Measurements from ENCODE around the gene BEND6.
"Not testable (repeated sequence)": the region's sequence is repeated elsewhere in the genome, so short reads cannot be mapped to it uniquely, and the experiment has no call there.

BEND6 gene

DNA sequence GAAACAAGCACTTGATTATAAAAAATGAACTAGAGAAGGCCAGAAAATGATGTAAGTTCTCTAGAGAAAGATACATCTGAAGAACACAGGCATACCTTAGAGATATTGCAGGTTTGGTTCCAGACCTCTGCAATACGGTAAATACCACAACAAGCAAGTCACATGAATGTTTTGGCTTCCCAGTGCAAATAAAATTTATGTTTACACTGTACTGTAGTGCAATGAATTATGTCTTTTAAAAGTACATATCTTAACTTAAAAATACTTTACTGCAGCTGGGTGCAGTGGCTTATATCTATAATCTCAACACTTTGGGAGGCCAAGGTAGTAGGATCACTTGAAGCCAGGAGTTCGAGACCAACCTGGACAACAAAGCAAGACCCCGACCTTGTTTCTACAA lies 80.6 kb downstream of the BEND6 start:
- Histone ChIP-seq H3K4me3 (no peak overlapping the region), H3K27ac (no peak overlapping the region), H3K36me3 (no peaks in the 10 kb centered on the region), H3K9me3 (no peaks in the 10 kb centered on the region), H3K4me1 (no peaks in the 10 kb centered on the region), H3K27me3 (peaks cover 0 to 2% of the 10 kb centered on the region in 2 donors)
- intact Hi-C loops (cut with DNase I; ENCODE audit: low total_unique reads), result no loop called here
- TF ChIP-seq, protein P1, sequence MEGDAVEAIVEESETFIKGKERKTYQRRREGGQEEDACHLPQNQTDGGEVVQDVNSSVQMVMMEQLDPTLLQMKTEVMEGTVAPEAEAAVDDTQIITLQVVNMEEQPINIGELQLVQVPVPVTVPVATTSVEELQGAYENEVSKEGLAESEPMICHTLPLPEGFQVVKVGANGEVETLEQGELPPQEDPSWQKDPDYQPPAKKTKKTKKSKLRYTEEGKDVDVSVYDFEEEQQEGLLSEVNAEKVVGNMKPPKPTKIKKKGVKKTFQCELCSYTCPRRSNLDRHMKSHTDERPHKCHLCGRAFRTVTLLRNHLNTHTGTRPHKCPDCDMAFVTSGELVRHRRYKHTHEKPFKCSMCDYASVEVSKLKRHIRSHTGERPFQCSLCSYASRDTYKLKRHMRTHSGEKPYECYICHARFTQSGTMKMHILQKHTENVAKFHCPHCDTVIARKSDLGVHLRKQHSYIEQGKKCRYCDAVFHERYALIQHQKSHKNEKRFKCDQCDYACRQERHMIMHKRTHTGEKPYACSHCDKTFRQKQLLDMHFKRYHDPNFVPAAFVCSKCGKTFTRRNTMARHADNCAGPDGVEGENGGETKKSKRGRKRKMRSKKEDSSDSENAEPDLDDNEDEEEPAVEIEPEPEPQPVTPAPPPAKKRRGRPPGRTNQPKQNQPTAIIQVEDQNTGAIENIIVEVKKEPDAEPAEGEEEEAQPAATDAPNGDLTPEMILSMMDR (IDR thresholded peaks at IDR 0.05), result no peak
- no peak for DNase-seq

DNA sequence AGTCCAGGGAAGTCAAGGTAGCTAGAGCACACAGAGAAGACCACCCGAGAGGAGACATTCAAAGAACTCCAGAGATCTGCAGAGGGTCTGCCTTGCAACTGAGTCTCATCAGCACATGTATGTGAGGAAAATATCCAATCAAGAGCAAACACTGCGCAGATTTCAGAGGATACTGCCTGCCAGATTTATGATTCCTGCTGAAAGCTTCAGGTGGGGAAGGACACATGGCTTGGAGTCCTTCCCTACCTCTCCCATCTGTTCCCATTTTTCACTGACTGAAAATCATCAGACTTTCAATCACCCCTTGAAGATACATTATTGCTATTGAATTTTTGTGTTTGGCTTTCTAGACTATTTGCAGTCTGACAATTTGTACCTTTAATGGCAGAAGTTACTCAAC lies 84.0 kb downstream of the BEND6 start:
- TF ChIP-seq, protein P1 (IDR thresholded peaks at IDR 0.05), result no peak
- H3K27me3 ChIP-seq, result peaks cover 0 to 3% of the 10 kb centered on the region in 2 donors
- H3K27ac ChIP-seq, result no peak overlapping the region
- no peaks in the 10 kb centered on the region for H3K36me3 ChIP-seq
- H3K9me3 ChIP-seq, result no peaks in the 10 kb centered on the region
- H3K4me1 ChIP-seq, result no peaks in the 10 kb centered on the region
- no peak overlapping the region for H3K4me3 ChIP-seq
- no peak for DNase-seq
- intact Hi-C loops (cut with DNase I; ENCODE audit: low total_unique reads), result no loop called here

DNA sequence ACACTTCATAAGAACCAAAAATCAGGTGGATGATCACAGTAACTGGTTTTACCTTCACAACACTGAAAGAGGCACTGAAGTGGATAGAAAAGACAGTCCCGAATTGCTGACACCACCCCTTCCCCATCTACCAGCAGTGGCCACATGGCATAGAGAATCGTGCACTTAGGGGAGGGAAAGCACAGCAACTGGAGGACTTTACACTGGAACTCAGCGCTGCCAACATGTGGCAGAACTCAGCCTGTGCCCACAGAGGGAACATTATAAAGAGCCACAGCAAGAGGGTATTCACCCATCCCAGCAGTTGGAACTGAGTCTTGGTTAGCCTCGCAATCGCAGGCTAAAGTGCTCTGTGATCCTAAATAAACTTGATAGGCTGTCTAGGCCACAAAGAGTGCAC lies 85.1 kb downstream of the BEND6 start:
- no peaks in the 10 kb centered on the region for H3K4me1 ChIP-seq
- H3K36me3 ChIP-seq, result no peaks in the 10 kb centered on the region
- TF ChIP-seq, protein P1 (IDR thresholded peaks at IDR 0.05), result no peak
- peaks cover 0 to 3% of the 10 kb centered on the region in 2 donors for H3K27me3 ChIP-seq
- intact Hi-C loops (cut with DNase I; ENCODE audit: low total_unique reads), result no loop called here
- H3K27ac ChIP-seq, result no peak overlapping the region
- H3K4me3 ChIP-seq, result no peak overlapping the region
- no peak for DNase-seq
- no peaks in the 10 kb centered on the region for H3K9me3 ChIP-seq

DNA sequence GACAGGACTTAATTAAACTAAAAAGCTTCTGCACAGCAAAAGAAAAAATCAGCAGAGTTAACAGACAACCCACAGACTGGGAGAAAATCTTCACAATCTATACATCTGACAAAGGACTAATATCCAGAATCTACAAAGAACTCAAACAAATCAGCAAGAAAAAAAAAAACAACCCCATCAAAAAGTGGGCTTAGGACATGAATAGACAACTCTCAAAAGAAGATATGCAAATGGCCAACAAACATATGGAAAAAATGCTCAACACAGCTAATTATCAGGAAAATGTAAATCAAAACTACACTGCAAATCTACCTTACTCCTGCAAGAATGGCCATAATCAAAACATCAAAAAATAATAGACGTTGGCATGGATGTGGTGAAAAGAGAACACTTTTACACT lies 89.2 kb downstream of the BEND6 start:
- intact Hi-C loops (cut with DNase I; ENCODE audit: low total_unique reads); H3K36me3 ChIP-seq; DNase-seq; H3K4me3 ChIP-seq; H3K27me3 ChIP-seq; H3K27ac ChIP-seq; H3K9me3 ChIP-seq: not testable (repeated sequence)
- peaks cover 0 to 13% (median under 1%) of the 10 kb centered on the region in 4 donors for H3K4me1 ChIP-seq

DNA sequence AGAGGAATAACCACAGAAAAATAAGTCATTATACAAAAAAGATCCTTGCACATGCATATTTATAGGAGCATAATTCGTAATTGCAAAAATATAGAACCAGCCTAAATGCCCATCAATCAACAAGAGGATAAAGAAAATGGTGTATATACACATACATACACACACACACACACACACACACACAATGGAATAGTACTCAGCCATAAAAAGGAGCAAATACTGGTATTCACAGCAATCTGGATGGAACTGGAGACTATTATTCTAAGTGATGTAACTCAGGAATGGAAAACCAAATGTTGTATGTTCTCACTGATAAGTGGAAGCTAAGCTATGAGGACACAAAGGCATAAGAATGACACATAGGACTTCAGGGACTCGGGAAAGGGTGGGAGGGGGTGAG lies 89.7 kb downstream of the BEND6 start:
- Histone ChIP-seq H3K4me1 (peaks cover 0 to 17% (median 2%) of the 10 kb centered on the region in 4 donors), H3K27me3 (peaks cover 0 to 3% of the 10 kb centered on the region in 2 donors), H3K36me3 (no peaks in the 10 kb centered on the region), H3K4me3 (no peak overlapping the region), H3K27ac (no peak overlapping the region), H3K9me3 (no peaks in the 10 kb centered on the region)
- no peak for DNase-seq
- intact Hi-C loops (cut with DNase I; ENCODE audit: low total_unique reads), result no loop called here
- TF ChIP-seq, protein P1 (IDR thresholded peaks at IDR 0.05), result no peak

DNA sequence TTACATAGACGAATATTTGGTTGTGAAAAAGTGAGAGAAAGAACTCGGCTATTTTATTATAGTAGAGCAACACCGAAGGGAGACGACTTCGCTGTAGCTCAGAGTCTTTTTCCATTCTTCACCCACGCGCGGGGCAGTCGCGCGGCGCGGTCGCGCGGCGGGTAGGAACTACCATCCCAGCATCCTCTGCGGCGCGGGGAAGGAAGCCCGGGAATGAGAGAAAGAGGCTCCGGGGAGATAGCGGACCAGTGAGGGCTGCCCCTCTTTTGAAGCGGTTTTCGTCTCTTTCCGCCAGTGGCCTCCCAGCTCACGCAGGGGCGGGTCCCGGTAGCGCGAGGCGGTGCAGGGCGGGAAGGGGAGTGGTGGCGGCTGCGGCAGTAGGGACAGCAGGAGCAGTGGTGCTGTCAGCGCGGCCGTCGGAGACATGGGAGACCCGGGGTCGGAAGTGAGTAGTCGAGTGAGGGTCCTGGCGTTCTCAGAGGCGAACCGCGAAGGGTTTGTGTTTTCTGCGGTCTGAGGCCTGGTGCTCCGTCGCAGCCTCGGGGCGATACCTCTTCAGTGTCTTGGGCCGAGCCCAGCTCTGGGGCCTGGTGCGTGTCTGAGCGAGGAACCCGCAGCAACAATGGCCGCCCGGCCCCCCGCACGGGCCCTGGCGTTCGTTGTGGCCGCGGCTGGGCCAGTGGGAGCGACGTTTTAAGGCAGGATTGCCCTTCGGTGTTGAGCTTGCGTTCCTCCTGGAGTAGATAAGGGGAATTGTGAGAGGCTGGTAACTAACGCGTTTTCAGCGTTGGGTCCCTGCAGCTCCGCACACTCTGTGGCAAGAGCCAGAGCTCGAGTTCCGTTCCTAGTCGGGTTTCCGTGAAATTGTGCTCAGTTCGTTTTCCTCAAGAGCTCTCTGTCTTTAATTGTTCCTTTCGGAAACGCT lies 91.7 kb downstream of the BEND6 start, which contains the start of gene KIAA1586:
TSS of gene KIAA1586 (plus strand) at position 362 of the 925 bp plus-strand sequence. CDS start at position 425, 63 bp downstream.
- TF ChIP-seq, protein P1 (IDR thresholded peaks at IDR 0.05), result peak in 1 of 2 experiments; percentile 19
- Histone ChIP-seq H3K27ac (peak within 1 kb of the TSS; percentile 47 to 73), H3K4me3 (peak within 1 kb of the TSS; percentile 55 to 63), H3K36me3 (peaks cover 11 to 13% (median 13%) of the 10 kb centered on the region in 3 donors), H3K4me1 (peaks cover 0 to 22% (median 2%) of the 10 kb centered on the region in 4 donors)
- intact Hi-C loops (cut with DNase I; ENCODE audit: low total_unique reads); H3K9me3 ChIP-seq; H3K27me3 ChIP-seq: not testable (repeated sequence)
- peak; percentile 93 to 95 for DNase-seq

DNA sequence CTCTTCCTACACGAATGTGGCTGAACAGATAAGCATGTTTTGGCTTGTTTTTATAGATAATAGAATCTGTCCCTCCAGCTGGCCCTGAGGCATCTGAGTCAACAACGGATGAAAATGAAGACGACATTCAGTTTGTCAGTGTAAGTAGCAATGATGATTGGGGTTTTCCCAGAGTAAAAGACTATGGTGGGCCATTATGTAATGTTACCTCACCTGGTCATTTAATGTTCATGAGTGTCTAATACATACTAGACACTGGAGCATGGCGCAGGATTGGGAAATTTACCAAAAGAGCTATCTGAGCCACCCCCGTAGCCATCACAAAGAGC lies 92.3 kb downstream of the BEND6 start:
- Histone ChIP-seq H3K36me3 (peaks cover 14 to 19% (median 17%) of the 10 kb centered on the region in 3 donors), H3K4me1 (peaks cover 0 to 22% (median 2%) of the 10 kb centered on the region in 4 donors)
- H3K4me3 ChIP-seq; H3K27me3 ChIP-seq; H3K9me3 ChIP-seq; H3K27ac ChIP-seq; intact Hi-C loops (cut with DNase I; ENCODE audit: low total_unique reads); DNase-seq: not testable (repeated sequence)

DNA sequence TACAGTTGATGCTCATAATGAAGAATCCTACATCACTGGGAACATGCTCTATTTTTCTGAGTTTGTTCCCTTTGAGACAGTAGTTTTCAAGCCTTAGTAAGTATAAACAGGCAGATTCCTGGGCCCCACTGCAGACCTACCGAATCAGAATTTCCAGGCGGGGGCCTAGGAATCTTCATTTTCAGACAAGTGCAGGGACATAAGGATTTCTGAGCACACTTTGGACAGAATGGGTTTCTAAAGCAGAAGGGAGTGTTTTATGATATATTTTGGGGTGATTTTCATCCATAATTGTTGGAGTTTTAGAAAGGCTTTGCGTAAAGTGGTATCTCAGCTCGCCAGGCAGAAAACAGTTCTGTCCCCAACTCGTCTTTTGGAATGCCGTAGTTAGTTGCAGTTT lies 93.0 kb downstream of the BEND6 start:
- intact Hi-C loops (cut with DNase I; ENCODE audit: low total_unique reads); DNase-seq; H3K27ac ChIP-seq; H3K27me3 ChIP-seq; H3K4me3 ChIP-seq; H3K9me3 ChIP-seq: not testable (repeated sequence)
- peaks cover 18 to 23% (median 19%) of the 10 kb centered on the region in 3 donors for H3K36me3 ChIP-seq
- peaks cover 0 to 22% (median 2%) of the 10 kb centered on the region in 4 donors for H3K4me1 ChIP-seq

Measured in tibial artery (tissue), 4 donors.